Stomach (tissue), 9 donors: ENCODE data around the gene CLCN2. TPM values are rescaled to one million over a fixed set of nuclear protein-coding genes. Genes with fewer than 3 reads are reported as not detected.
A peak's percentile ranks its signal among the peaks of the same experiment; 100 is the strongest.

ENCODE experiments used
- DNase-seq, 2 donors: peaks; one replicate each; pipeline versions ENCODE4 v3.0.0 to v3.0.0-alpha.2; 2013 to 2019
- H3K27ac ChIP-seq, 5 donors: fragments of 200-600 bp in 4 of 5; sonication (generic) in 4 of 5; one replicate each; pipeline ENCODE4 v1.5.1; 2013 to 2019; ENCODE audit warnings: mild to moderate bottlenecking in 1 of 5, moderate library complexity in 1 of 5
- H3K27me3 ChIP-seq, 3 donors: fragments of 200-600 bp; sonication (generic); one replicate each; pipeline ENCODE4 v1.5.1; 2017 to 2019; ENCODE audit warnings: mixed run types in 1 of 3
- H3K36me3 ChIP-seq, 4 donors: fragments of 200-600 bp; sonication (generic); 1 replicate in 3 of 4; 2 replicates in 1 of 4; pipeline ENCODE4 v1.5.1; 2016 to 2019
- H3K4me1 ChIP-seq, 4 donors: fragments of 200-600 bp; sonication (generic); one replicate each; pipeline ENCODE4 v1.5.1; 2016 to 2019
- H3K4me3 ChIP-seq, 4 donors: fragments of 200-600 bp; sonication (generic) in 3 of 4; one replicate each; pipeline ENCODE4 v1.5.1; 2016 to 2019; ENCODE audit warnings: mild to moderate bottlenecking in 1 of 4
- H3K9me3 ChIP-seq, 4 donors: fragments of 200-600 bp; sonication (generic); one replicate each; pipeline ENCODE4 v1.5.1; 2016 to 2019
- EP300 ChIP-seq: sonication (generic); formaldehyde crosslinking; IDR thresholded peaks from one replicate; pipeline ENCODE4 v1.6.1; 2017; ENCODE audit warnings: antibody characterized with exemption
- POLR2A ChIP-seq, 4 donors: fragments of 450-650 bp; IDR thresholded peaks; one replicate each; pipeline ENCODE4 v1.6.1; 2016; ENCODE audit warnings: antibody characterized with exemption in 4 of 4, control low read depth in 2 of 4, mild to moderate bottlenecking in 1 of 4, moderate library complexity in 1 of 4
- POLR2AphosphoS5 ChIP-seq, 3 donors: sonication (generic); formaldehyde crosslinking; IDR thresholded peaks; one replicate each; pipeline ENCODE4 v1.6.1; 2016; ENCODE audit warnings: antibody characterized with exemption in 3 of 3
- WGBS, 5 donors: extraction: QIAGEN DNeasy Blood & Tissue Kit in 3 of 5; methylation state at CpG; one replicate each; pipeline versions ENCODE4 v1.1.5 to v1.1.7; 2013 to 2018; 5-methylcytosine and 5-hydroxymethylcytosine counted together
- intact Hi-C: fragments of 100-400 bp; cut with DNase I; formaldehyde crosslinking; loops from one replicate; pipeline ENCODE4 v1.15.1; 2023; ENCODE audit warnings: low total_unique reads
- polyA plus RNA-seq, 3 donors: library from polyadenylated mRNA; stranded (reverse); fragments of 200-250 nt; gene quantifications; one replicate each; pipeline ENCODE4 v1.2.3, GENCODE V29; 2013
- total RNA-seq, 5 donors: library from RNA; depleted of rRNA; stranded (reverse); fragments of >200 nt; gene quantifications; one replicate each; pipeline versions ENCODE4 v1.1.0 to v1.2.3, GENCODE V29; 2014 to 2016
- TF ChIP-seq, protein P1 (sequence below), 7 experiments: fragments of 450-650 bp in 4 of 7; fragments of 200-600 bp in 3 of 7; sonication (generic) in 3 of 7; IDR thresholded peaks; one replicate each; pipeline ENCODE4 v1.5.1; 2016 to 2019; ENCODE audit warnings: antibody characterized with exemption in 7 of 7, control low read depth in 2 of 7, mild to moderate bottlenecking in 1 of 7
- donor health status: healthy with polysubstance abuse.
- donor health status: Bipolar disorder and iron deficiency.
- donor health status: healthy.

The CLCN2 gene
- total and polyA plus RNA-seq, 8 donors: 2.1 to 34.5 (median 5.1) TPM

DNA sequence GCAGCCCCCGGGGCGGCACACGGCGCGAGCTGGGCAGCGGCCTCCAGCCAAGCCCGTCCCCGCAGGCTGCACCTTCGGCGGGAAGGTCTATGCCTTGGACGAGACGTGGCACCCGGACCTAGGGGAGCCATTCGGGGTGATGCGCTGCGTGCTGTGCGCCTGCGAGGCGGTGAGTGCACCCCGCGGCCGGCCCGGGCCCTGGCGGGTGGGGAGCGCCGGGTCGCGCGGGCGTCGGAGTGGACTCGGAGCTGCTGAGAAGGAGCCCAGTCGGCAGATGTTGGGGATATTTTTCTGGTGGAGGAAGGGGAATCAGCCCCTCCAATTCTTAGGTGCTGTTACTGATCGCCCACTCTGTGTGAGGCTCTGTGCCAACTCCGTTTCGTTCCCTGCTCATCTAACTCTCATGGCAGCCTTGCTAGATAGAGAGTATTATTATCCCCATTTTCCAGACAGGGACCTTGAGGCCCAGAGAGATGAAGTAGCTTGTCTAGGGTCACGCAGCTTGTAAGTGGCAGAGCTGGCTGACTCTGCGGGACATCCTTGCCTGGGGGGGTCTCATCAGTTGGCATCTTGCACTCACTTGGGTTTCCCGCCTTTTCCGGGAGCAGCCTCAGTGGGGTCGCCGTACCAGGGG is 19.3 kb upstream of the CLCN2 start:
- Histone ChIP-seq H3K36me3 (peaks cover 0 to 12% (median 5%) of the 10 kb centered on the region in 4 donors), H3K9me3 (no peaks in the 10 kb centered on the region), H3K4me1 (peaks cover 23 to 45% (median 37%) of the 10 kb centered on the region in 4 donors), H3K27ac (peak overlapping the region in 4 of 5 donors; percentile 3 to 79 (median 66)), H3K27me3 (peaks cover 0 to 71% (median 32%) of the 10 kb centered on the region in 3 donors), H3K4me3 (peak overlapping the region; percentile 57 to 62 (median 60))
- TF ChIP-seq POLR2A (IDR thresholded peaks at IDR 0.05) (no peak), POLR2AphosphoS5 (IDR thresholded peaks at IDR 0.05) (no peak), EP300 (no peak)
- TF ChIP-seq, protein P1, sequence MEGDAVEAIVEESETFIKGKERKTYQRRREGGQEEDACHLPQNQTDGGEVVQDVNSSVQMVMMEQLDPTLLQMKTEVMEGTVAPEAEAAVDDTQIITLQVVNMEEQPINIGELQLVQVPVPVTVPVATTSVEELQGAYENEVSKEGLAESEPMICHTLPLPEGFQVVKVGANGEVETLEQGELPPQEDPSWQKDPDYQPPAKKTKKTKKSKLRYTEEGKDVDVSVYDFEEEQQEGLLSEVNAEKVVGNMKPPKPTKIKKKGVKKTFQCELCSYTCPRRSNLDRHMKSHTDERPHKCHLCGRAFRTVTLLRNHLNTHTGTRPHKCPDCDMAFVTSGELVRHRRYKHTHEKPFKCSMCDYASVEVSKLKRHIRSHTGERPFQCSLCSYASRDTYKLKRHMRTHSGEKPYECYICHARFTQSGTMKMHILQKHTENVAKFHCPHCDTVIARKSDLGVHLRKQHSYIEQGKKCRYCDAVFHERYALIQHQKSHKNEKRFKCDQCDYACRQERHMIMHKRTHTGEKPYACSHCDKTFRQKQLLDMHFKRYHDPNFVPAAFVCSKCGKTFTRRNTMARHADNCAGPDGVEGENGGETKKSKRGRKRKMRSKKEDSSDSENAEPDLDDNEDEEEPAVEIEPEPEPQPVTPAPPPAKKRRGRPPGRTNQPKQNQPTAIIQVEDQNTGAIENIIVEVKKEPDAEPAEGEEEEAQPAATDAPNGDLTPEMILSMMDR (IDR thresholded peaks at IDR 0.05): no peak
- peak in 1 of 2 donors; percentile 54 for DNase-seq
- 2 to 6% (median 3%) methylated on average over 6 to 42 of the region's 42 CpGs for WGBS, 5 donors
- intact Hi-C loops: no loop called here

DNA sequence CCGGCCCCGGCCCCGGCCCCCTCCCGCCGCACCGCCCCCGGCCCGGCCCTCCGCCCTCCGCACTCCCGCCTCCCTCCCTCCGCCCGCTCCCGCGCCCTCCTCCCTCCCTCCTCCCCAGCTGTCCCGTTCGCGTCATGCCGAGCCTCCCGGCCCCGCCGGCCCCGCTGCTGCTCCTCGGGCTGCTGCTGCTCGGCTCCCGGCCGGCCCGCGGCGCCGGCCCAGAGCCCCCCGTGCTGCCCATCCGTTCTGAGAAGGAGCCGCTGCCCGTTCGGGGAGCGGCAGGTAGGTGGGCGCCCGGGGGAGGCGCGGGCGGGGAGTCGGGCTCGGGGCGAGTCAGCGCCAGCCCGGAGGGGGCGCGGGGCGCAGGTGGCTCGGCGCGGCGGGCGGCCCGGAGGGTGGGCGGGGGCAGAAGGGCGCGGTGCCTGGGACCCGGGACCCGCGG is 18.8 kb upstream of the CLCN2 start:
- intact Hi-C loops: no loop called here
- no peak for TF ChIP-seq POLR2AphosphoS5 (IDR thresholded peaks at IDR 0.05)
- TF ChIP-seq EP300: no peak
- TF ChIP-seq, protein P1 (IDR thresholded peaks at IDR 0.05): no peak
- TF ChIP-seq POLR2A (IDR thresholded peaks at IDR 0.05): no peak
- DNase-seq: peak; percentile 68 to 91
- H3K9me3 ChIP-seq: no peaks in the 10 kb centered on the region
- peak overlapping the region; percentile 57 to 62 (median 60) for H3K4me3 ChIP-seq
- whole genome bisulfite sequencing, 5 donors: 0 to 1% (median 0%) methylated on average over 11 to 59 of the region's 62 CpGs; no CpG with 5 or more reads in 1 of the 5 donors
- peaks cover 0 to 71% (median 32%) of the 10 kb centered on the region in 3 donors for H3K27me3 ChIP-seq
- H3K27ac ChIP-seq: peak overlapping the region in 3 of 5 donors; percentile 56 to 79 (median 76)
- H3K4me1 ChIP-seq: peaks cover 23 to 45% (median 37%) of the 10 kb centered on the region in 4 donors
- peaks cover 0 to 12% (median 5%) of the 10 kb centered on the region in 4 donors for H3K36me3 ChIP-seq

DNA sequence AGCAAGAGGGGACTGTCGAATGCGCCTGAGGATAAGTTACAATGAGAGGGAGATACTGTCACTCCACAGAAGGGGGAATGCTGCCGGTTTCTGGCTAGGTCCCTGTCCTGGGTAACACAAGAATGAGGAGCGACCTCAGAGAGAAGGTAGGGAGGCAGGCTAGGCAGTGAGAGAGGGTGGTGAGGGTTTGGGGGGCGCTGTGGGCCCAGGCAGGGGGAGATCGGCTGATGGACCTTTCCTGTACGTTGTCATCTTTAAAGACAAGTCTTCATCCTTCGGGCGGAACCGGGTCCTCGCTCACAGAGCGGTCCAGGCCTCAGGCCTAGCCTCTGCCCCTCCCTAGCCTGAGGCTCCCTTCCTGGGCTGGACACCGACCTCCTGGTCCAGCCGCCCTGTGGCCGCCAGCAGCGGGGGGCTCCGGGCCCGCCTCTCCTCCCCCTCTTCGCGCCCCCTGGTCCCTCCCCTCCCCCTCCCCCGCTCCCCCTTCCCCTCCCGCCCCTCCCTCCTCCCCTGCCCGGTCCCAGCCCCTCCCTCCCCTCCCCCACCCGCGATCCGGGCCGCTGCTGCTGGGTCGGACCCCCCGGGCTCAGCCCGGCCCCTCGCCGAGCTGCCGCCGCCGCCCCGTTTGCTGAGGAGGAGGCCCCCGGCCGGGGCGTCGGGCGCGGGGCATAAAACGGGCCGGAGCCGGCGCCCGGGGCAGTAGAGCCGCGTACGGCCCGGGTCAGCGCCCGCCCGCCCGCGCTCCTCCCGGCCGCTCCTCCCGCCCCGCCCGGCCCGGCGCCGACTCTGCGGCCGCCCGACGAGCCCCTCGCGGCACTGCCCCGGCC is 18.2 kb upstream of the CLCN2 start, which contains the start of gene CHRD:
Gene CHRD, plus strand, starts transcription at position 697 of the 827 bp plus-strand sequence. CDS start 265 bp downstream, outside the sequence.
- Histone ChIP-seq H3K27me3 (peaks cover 0 to 71% (median 32%) of the 10 kb centered on the region in 3 donors), H3K9me3 (no peaks in the 10 kb centered on the region), H3K36me3 (peaks cover 0 to 7% (median 2%) of the 10 kb centered on the region in 4 donors), H3K27ac (peak within 1 kb of the TSS; percentile 15 to 79 (median 71)), H3K4me1 (peaks cover 23 to 45% (median 37%) of the 10 kb centered on the region in 4 donors), H3K4me3 (peak within 1 kb of the TSS; percentile 57 to 62 (median 60))
- DNase-seq: peak in 1 of 2 donors; percentile 58
- TF ChIP-seq EP300 (no peak), POLR2AphosphoS5 (IDR thresholded peaks at IDR 0.05) (no peak), POLR2A (IDR thresholded peaks at IDR 0.05) (no peak)
- TF ChIP-seq, protein P1 (IDR thresholded peaks at IDR 0.05): no peak
- WGBS, 5 donors: 26 to 50% (median 42%) methylated on average over 10 to 52 of the region's 71 CpGs
- intact Hi-C loops: loop anchor here (10.0 kb wide), 1 partner anchor 135 kb away; no protein-coding TSS in a partner anchor
